T1000 (cell line): ENCODE measurements around the gene TMCO4.
"Not testable (repeated sequence)": the region's sequence is repeated elsewhere in the genome, so short reads cannot be mapped to it uniquely, and the experiment has no call there.

Experiments
- DNase-seq: peaks from one replicate; lab custom pipeline; 2025; ENCODE audit warnings: mixed read lengths; lab: John Stamatoyannopoulos, UW

Gene TMCO4

DNA sequence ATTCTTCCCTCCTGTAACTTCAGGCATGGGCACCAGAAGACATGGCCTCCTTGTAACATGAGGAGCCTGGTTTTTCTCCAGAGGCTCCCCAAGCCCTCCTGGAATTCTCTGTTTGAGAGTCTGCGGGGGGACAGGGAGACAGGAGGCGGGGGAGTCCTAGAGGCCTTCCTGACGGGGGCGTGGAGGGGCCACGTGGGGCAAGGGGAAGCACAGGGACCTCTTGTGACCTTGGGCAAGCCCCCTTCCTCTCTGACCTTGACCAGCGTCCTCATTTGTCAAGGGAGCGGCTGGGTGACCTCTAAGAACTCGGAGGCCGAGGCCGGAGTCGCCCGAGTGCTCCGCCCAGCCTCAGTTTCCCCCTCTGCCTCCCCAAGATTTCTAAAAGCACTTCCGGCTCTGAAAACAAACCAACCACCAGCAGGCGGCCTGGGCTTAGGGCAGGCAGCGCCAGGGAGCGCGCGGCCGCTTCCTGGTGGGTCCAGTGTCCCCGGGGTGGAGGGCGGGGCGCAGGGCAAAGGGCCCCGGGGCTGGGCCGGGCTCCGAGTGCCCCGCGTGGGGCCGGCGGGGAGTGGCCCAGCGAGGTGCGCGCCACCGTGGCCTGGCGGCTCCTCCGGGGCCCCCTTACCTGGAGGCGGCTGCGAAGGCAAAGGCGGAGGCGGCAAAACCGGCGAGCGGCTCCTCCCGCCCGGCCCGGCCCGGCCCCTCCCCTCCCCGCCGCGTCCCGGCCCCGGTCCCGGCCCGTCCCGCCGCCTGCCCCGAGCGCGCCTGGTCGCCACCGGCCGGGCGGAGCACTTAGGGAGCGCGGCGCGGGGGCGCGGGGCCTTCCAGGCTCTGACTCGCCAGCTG, at the start of gene TMCO4:
TMCO4 (minus strand) TSS at position 687 of the 846 bp plus-strand sequence. CDS start 19,158 bp downstream, outside the sequence.
- no peak for DNase-seq

- DNase-seq, result not testable (repeated sequence)
Observed at GRCh38 chr1:19849307-19849706, 49.6 kb upstream of the TMCO4 start.

DNA sequence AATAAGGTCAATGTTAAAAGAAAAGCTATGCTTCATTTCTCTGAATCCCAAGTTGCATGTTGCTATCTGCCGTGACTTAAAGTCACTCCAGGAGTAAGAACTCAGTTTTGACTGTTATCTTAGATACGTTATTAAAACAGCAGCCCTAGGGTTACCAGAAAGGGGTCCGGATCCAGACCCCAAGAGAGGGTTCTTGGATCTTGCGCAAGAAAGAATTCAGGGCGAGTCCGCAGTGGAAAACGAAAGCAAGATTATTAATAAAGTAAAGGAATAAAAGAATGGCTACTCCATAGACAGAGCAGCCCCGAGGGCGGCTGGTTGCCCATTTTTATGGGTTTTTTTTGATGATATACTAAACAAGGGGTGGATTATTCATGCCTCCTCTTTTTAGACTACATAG, 47.6 kb upstream of the TMCO4 start:
- not testable (repeated sequence) for DNase-seq

- DNase-seq, result no peak
Observed at GRCh38 chr1:19846338-19846737, 46.6 kb upstream of the TMCO4 start.

GRCh38 chr1:19845555-19845954, 45.8 kb upstream of the TMCO4 start:
- no peak for DNase-seq

DNA sequence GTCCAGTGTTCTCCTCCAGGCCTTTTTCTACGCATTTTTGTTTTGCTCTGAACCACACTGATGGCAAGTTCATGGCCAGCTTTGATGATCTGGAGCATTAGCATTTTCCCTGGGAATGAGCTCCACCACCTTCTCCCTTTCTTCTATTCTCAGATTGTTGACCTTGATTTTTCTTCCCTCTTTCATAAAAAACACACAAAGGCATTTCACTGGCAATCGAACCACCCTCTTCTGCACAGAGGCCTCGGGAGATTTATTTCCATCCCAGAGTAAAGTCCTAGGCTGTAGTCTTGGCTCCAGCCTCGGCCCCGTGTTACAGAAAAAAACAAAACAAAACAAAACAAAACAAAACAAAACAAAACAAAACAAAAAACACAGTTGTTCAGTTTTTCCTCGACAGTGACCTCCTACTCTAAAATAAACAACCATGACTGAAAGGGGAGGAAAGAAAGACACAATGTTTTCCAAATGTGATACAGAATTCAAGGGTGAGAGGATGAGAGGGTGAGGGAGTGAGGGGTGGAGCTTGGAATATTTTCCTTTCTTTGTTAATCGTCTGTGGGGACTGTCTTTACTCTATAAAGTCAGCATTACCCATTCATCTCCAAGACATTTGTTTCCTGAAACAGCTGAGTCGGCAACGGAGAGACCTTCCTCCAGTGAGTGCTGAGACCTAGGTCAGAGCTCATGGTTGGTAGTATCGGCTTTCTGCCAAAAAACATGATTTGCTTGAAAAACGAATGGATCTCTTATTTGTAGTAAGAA, 45.2 kb upstream of the TMCO4 start:
- DNase-seq, result no peak

DNA sequence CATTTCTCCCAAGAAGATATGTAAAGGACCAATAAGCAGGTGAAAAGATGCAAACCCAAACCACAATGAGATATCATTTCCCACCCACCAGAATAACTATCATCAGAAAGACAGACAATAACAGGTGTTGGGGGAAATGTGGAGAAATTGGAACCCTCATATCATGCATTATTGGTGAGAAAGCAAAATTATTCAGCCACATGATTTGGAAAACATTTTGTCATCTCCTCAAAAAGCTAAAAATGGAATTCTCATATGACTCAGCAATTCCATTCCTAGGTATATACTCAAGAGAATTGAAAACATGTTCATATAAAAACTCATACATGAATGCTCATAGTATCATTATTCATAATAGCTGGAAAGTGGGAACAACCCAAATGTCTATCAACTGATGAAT, 40.5 kb upstream of the TMCO4 start:
- no peak for DNase-seq

GRCh38 chr1:19837866-19838265, 38.1 kb upstream of the TMCO4 start:
- no peak for DNase-seq

DNA sequence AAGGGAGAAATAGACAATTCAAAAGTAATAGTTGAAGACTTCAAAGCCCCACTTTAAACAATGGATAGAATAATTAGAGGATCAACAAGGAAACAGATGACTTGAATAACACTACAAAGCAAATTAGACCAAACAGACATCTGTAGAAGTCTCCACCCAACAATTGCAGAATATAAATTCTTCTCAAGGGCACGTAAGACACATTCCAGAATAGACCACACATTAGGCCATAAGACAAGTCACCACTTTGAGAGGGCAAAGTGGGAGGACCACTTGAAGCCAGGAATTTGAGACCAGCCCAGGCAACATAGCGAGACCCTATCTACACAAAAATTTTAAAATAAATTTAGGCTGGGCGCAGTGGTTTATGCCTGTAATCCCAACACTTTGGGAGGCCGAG, 35.9 kb upstream of the TMCO4 start:
- no peak for DNase-seq

GRCh38 chr1:19831441-19831840, 31.7 kb upstream of the TMCO4 start:
- no peak for DNase-seq

GRCh38 chr1:19828546-19828945, 28.8 kb upstream of the TMCO4 start:
- DNase-seq, result no peak

GRCh38 chr1:19825298-19825697, 25.6 kb upstream of the TMCO4 start:
- no peak for DNase-seq

GRCh38 chr1:19824541-19824940, 24.8 kb upstream of the TMCO4 start:
- no peak for DNase-seq

GRCh38 chr1:19824036-19824435, 24.3 kb upstream of the TMCO4 start:
- DNase-seq, result no peak

- DNase-seq, result no peak
Observed at GRCh38 chr1:19819701-19820100, 20.0 kb upstream of the TMCO4 start.

DNA sequence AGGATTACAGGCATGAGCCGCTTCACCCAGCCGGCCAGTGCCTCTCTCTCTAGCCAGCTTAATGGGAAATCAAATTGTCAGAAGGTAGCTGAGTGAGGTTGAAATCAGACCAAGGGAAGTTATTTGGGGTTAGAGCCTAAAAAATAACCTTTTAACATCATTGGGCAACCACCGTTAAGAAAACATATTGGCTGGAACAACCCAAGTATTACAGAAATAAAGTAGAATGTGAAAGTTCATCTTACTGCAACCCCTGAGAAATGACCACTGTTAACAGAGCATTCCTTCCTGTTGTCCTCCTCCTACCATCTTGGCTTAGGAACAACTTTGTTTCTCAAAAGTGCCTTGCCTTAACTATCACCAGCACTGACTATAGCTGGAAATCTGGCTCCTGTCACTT, 18.6 kb upstream of the TMCO4 start:
- no peak for DNase-seq

DNA sequence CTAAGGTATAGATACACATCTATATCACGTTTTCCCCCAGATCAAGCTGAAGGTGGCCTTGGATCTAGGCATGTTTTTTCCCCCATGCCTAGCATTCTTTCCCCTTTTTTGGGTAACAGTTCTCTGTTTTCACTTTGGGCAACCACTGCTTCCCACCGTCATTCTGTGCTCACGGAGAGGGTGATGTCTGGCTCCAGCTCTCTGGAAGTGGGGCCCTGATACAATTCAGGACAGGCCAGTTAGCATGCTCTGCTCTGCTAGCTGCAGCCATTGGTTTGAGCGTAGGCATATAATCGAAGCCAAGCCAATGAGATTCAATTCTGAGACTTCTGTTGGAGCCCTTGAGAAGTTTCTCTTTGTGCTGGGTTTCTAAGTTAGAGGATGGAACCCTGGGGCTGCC, 17.4 kb upstream of the TMCO4 start:
- DNase-seq, result no peak

DNA sequence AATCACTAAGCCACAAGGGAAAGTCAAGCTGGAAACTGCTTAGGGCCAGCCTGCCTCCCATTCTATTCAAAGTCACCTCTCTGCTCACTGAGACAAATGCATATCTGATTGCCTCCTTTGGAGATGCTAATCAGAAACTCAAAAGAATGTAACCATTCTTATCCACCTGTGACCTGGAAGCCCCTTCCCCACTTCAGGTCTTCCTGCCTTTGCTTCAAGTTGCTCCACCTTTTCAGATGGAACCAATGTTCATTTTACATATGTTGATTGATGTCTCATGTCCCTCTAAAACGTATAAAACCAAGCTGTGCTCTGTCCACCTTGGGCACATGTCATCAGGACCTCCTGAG, 17.0 kb upstream of the TMCO4 start:
- not testable (repeated sequence) for DNase-seq

DNA sequence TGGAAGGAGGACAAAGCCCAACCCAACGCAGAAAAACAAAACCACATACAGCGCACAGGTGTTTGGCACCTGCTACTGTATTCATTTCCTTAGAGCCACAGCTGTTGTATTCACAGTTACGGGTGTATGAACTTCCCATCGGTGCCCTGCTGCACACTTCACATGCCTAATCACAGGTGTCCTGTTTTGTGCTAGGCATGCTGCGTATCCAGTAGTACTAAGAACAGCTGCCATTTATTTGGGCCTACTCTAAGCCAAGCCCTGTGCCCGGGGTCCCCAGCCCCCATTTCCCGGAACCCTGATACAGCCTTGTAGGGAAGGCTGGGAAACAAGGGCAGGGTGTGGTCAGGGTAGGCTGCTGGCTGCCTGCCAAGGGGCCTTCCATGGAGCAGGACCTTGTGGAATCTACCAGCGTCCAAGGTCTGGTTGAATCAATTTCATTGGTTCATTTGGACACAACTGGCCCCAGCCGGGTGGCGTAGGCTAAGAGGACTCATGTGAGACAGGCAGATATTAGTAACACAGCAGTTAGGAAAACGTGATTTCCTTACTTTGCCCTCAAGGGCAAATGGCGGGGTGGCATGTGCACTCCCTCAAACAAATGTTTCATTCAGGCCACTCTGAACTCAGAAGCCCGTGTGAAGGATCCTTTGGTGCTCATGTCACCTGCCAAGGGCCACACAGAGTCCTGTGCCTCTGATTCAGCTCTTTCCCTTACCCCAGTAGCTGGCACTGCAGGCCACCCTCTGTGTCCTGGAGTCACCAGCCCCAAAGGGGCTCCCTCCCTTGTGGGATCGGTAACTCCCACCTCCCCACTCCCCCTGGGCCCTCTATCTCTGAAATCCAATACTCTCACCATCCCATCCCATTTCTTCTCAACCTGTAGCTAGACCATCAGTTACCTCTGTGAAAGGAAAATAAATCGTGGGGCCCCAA, 16.4 kb upstream of the TMCO4 start:
- DNase-seq, result no peak

DNA sequence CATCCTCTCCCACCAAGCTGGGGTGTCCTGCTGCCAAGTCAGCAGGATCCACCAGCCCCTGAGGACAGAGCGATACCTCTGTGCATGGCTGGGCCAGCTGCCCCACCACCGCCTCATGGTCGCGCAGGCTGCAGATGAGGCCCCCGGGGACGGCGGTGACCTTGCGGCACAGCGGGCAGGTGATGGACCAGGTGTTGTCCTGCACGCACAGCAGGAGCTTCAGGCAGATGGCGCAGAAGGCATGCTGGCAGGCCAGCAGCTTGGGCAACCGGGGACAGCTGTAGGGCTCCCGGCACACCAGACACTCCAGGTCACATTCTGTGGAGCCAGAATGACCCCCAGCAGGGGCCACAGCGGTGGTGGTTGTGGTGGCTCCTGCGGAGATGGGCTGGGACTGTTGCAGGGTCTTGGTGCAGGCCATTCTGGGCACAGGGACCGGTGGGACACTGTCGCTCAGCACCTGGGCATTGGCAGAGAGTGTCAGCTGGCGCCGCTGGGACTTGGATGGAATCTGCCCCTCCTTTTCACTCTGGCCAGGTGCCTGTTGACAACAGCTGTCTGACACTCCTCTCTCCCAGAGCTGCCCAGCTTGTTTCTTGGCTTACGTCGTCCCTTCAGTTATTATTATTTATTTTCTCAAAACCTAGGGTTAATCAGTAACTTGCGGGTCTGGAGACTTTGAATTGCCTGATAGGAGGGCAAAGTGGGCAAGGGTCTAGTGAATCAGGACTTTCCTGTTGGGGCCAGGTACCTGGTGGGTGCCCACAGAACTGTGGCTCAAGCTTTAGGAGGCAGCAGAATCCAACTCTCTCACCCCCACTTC, 15.2 kb upstream of the TMCO4 start, which contains the start of gene RNF186:
RNF186 (minus strand) TSS at position 603 of the 823 bp plus-strand sequence; CDS start at position 421, 182 bp downstream.
- DNase-seq, result no peak

DNA sequence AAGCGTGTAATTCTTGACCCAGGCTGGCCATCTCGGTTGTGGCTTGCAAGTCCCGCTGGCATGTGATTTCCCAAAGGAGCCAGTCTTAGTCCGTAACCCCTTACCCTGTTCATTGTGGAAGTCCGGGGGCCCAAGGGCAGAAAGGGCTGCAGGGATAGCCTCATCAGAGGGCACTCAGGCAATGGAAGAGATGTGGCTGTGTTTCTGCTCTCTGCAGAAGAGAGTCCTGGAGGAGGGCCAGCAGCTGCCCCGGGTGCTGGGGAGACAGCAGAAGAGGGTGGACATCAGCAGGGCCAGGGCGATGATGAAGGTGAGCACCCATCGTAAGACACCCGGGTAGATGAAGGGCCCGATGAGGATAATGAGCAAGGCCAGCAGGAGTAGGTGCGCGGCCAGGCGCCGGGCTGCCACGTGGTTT, 14.5 kb upstream of the TMCO4 start:
- DNase-seq, result no peak
